HTR-8/SVneo (cell line): ENCODE data around the gene GMPPA.

Experiments
- DNase-seq: peaks from one replicate; pipeline ENCODE4 v3.0.0; 2011; ENCODE audit warnings: low spot score, mixed read lengths; ENCODE audit not compliant: insufficient read length
- FAIRE-seq: peaks from 2 replicates; lab custom pipeline; 2011; peaks lifted over from hg19 to GRCh38; lab: Jason Lieb, UNC

The GMPPA gene

DNA sequence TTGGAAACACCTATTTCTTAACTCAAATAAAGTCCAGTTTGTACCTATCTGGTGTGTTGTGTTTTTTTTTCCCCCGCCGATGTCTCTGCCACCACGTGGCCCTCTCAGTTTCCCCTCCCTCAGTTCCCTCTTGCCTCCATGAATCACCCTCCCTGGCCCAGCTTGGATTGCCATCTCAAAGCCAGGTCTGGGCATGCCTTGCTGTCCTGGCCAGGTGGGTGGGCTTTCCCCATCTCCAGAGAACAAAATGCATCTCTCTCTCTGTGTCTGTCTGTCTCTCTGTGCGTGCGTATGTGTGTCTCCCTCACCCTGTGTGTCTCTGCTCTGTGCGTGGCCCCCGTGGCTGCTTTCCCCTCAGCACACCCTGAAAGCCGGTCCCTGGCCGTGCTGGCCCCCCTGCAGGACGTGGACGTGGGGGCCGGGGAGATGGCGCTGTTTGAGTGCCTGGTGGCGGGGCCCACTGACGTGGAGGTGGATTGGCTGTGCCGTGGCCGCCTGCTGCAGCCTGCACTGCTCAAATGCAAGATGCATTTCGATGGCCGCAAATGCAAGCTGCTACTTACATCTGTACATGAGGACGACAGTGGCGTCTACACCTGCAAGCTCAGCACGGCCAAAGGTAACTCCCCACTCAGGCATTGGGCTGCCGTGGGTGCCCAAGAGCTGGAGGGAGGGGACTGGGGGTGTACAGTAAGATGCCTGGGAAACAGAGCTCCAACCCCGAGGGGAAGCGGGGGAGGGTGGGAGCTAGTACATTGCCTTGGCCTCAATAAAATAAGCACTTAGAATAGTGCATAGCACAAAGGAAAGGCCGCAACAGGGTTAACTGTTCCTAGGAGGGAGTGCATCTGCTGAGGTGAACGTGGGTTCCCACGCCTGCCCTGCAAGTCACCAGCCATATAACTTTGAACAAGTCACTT, 31.6 kb upstream of the GMPPA start:
- FAIRE-seq (no peak), DNase-seq (no peak)

DNA sequence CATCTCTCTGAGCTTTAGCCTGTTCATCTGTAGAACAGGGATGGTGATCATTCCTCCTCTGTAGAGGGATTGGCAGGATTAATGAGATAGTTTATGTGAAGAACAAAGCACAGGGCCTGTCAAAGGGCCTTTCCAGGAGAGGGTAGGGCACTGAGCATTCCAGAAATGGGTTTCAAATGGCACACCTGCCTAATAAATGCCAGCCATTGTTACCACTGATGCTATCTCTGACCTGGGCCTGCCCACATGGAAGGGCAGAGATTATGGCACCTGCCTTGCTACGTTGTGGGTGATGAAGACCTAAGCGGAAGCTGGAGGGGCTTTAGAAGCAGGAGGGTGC, 31.0 kb upstream of the GMPPA start:
- DNase-seq (no peak), FAIRE-seq (no peak)

DNA sequence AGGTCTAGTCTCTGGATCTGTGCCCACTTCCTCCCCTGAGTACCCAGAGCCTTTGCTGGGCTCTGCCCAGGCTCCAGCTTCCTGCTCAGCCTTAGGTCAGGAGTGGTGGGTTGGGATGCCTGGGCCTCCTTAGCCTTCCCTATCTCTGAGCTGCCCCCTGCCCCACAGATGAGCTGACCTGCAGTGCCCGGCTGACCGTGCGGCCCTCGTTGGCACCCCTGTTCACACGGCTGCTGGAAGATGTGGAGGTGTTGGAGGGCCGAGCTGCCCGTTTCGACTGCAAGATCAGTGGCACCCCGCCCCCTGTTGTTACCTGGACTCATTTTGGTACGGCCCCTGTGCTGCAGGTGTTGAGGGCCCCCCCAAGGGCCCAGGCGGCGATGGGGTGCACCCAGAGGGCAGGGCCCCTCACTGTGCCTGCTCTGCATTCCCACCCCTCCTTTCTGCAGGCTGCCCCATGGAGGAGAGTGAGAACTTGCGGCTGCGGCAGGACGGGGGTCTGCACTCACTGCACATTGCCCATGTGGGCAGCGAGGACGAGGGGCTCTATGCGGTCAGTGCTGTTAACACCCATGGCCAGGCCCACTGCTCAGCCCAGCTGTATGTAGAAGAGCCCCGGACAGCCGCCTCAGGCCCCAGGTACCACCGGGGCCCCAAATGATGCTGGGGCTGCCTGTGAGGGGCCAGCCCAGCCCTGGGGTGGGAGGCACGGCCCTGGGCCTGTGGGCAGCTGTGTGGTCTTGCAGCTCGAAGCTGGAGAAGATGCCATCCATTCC, 30.1 kb upstream of the GMPPA start:
- FAIRE-seq (no peak), DNase-seq (no peak)

DNA sequence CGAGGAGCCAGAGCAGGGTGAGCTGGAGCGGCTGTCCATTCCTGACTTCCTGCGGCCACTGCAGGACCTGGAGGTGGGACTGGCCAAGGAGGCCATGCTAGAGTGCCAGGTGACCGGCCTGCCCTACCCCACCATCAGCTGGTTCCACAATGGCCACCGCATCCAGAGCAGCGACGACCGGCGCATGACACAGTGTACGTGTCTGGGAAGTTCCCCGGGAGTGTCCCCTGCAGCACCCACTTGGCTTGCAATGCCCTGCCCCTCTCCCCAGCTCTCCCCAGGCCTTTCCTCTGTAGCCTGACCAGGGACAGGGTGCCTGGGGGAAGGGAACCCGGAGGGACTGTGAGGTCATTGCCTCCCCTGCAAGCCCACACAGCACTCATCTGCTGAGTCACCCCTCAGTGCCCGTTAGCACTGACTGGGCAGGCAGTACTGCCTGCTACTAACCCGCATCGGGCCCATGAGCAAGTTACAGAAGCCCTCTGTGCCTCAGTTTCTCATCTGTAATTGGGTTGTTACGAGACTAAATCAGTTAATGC, 29.4 kb upstream of the GMPPA start:
- DNase-seq (peak; percentile 82), FAIRE-seq (peak; percentile 90)

DNA sequence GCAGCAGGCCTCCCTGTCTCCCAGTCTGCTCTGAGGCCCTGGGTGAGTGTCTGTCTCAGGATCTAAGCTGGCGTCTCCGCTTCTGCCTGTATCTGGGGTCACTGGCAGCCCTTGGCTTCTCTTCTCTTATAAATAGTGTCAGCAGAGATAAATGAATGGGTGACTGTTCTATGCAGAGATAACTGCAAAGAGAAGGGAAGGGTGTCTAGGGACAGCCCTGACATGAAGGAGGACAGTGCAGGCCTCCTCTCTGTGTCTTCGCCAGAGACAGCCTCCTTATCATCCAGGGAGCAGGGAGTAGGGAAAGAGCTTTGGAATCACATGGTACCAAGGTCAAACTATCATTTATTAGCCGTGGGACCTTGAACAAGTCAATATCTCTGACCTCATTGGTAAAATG, 28.3 kb upstream of the GMPPA start:
- no peak for FAIRE-seq
- no peak for DNase-seq

DNA sequence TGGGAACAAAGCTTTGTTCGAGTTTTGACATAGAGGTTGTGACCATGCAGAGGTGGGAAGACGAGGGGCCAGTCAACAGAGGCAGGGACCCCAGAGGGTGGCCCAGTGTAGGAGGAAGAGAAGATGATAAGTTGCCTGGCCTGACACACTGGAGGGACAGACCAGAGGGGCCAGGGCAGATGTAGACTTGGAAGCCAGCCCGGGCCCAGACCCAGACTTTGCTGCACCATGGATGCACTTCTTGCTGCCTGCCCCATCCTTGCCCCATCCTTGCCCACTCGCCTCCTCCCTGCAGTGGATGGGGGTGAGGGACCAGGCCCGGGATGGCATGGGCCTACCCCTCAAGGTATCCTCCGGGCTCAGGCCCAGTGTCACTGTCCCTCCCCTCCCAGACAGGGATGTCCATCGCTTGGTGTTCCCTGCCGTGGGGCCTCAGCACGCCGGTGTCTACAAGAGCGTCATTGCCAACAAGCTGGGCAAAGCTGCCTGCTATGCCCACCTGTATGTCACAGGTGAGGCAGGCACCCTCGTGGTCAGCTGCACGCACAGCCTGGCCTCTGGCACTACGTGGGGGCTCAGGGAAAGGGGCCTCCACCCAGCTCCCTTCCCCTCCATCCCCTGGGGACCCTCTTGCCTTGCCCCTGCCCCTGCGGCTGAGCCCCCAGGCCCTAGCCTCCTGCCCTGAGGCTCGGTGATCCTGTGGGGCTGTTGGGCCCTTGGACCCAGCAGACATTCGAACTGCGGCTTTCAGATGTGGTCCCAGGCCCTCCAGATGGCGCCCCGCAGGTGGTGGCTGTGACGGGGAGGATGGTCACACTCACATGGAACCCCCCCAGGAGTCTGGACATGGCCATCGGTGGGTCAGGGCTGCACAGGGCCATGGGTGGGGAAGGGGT, 27.0 kb upstream of the GMPPA start:
- DNase-seq (no peak), FAIRE-seq (no peak)

DNA sequence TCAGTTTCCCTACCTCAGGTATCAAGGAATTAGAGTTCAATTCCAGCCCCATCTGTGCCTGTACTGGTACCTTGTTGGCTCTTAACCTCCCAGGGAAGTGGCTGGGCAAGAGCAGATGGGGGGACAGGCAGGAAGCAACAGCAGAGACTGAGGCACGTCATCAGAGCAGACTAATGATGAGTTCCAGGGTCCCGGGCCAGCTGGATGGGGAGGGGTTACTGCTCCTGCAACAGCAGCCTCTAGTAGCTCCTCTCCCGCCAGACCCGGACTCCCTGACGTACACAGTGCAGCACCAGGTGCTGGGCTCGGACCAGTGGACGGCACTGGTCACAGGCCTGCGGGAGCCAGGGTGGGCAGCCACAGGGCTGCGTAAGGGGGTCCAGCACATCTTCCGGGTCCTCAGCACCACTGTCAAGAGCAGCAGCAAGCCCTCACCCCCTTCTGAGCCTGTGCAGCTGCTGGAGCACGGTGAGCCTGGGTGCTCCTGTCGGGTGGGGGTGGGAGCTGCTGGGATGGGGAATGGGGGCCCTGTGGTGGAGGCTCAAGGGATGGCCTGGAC, 26.0 kb upstream of the GMPPA start:
- DNase-seq (no peak), FAIRE-seq (no peak)

DNA sequence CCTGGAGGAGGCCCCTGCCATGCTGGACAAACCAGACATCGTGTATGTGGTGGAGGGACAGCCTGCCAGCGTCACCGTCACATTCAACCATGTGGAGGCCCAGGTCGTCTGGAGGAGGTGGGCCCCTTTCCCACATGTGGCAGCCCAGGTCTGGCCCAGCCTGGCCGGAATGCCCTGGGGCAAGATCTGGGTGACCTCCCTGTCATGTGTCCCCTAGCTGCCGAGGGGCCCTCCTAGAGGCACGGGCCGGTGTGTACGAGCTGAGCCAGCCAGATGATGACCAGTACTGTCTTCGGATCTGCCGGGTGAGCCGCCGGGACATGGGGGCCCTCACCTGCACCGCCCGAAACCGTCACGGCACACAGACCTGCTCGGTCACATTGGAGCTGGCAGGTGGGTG, 25.2 kb upstream of the GMPPA start:
- DNase-seq, result no peak
- FAIRE-seq, result no peak

DNA sequence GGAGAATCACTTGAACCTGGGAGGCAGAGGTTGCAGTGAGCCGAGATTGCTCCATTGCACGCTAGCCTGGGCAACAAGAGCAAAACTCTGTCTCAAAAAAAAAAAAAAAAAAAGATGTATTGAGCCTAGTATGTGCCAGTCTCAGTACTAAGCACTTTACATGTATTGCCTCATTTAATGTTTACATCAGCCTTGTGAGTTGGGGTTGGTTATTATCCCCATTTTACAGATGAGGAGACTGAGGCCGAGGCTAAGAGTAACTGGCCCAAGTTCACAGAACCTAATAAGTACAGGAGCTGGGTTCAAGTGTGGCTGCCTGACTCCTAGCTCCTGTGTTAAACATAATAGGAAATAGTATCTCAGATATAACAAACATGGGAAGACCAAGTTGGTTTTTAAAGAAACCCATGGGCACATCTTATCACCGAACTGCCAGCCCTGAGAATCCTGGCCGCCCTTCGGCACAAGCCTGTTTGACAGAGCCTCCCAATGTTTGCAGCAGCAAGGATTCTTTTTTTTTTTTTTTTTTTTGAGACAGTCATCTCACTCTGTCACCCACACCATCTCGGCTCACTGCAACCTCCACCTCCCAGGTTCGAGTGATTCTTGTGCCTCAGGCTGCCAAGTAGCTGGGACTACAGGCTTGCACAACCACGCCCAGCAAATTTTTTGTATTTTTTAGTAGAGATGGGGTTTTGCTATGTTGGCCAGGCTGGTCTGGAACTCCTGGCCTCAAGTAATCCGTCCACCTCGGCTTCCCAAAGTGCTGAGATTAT, 24.2 kb upstream of the GMPPA start:
- FAIRE-seq (no peak), DNase-seq (no peak)

DNA sequence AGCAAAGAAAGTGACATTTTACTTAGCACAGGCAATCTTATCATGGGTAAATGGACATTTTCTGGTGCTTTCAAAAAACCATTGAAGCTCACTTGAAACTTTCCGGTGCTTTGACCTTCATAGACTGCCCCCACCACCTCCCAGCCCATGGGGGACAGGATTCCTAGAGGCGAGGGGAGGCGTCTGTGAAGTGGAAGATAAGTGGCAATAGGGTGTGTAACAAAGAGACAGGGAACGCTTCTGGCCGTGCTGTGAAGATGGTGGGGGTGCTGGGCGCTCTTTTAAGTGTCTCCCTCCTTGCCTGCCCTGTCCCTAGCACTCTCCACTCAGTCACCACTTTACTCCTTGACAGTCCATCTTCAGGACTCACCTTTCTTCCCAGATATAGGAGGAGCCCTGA, 23.4 kb upstream of the GMPPA start:
- no peak for DNase-seq
- FAIRE-seq, result no peak

DNA sequence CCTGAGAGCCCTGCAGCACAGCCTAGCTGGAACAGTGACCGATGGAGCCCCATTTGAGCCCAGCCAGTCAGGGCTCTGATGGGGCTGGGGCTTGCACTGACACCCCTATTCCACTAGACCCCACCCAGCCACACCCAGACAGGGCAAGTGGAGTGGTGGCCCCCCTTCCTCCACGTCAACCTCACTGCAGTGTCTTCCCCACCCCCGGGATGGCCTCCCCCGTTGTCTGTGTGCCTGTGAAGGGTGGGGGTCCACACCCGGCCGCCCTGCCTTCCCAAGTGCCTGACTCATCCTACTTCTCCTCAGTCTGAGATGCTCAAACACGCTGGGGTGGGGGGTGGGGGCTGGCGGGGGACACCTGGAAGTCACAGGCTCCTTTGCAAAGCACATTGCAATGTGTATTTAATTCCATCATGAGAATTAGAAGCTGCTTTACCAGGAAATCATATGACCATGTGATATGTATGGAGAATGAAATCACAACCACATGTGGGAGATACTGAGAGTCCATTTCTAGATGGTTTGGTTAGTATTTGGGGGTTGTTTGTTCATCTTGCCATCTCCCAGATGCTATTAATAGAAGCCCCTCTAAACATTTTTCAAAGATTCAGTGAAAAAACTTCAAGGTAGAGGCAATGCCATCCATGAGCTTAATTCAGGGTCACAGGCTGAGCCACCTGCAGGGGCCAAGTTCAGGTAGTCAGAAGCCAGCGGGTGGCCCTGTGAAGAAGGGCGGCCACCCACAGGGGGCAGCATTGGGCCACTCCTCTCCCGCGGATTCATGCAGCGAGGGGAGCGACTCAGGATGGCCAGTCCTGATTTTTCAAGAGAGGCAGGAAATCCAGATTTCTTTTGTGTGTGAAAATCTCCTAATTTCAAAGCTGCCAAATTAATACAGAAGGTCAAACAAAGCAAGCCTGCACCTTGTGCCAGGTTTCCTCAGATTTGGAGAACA, 22.7 kb upstream of the GMPPA start:
- DNase-seq (peak; percentile 62), FAIRE-seq (no peak)

DNA sequence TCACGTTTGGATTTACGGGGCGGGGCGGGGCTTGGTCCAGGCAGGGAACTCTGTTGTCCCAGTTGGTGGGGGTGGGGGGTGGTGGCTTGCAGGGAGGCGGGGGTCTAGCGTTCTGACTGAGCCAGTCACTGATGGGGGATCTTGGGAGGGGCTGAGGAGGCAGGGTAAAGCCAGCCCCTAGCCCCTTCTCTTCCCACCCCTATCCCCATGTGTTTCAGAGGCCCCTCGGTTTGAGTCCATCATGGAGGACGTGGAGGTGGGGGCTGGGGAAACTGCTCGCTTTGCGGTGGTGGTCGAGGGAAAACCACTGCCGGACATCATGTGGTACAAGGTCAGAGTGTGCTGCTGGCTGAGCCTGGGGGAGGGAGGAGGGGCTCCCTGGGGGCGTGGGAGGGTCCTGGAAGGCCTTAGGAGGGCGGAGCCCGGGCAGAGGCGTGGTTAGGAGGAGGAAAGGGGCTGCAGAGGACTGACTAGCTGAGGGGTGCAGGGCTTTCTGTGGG, 22.0 kb upstream of the GMPPA start:
- no peak for FAIRE-seq
- no peak for DNase-seq

DNA sequence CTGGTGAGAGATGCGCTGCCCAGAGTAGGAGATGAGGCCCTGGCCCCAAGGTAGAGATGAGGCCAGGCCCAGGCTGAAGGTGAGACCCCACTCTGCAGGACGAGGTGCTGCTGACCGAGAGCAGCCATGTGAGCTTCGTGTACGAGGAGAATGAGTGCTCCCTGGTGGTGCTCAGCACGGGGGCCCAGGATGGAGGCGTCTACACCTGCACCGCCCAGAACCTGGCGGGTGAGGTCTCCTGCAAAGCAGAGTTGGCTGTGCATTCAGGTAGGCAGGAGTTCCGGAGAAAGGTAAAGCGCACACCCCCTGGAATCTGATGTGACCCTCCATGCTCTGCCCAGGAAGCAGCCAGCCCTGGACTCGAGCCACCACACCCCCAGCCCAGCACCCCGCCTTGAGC, 21.5 kb upstream of the GMPPA start:
- FAIRE-seq, result no peak
- DNase-seq, result no peak

DNA sequence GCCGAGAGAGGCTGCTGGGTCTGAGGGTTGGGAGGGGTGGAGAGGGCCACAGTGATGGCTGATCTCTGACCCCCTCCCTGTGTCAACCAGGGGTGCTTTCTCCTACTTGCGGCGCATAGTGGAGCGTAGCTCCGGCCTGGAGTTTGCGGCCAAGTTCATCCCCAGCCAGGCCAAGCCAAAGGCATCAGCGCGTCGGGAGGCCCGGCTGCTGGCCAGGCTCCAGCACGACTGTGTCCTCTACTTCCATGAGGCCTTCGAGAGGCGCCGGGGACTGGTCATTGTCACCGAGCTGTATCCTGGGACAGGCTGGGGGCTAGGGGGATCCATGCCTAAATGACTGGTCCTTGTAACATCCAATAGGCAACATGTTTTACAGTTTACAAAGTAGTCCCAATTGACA, 20.9 kb upstream of the GMPPA start:
- DNase-seq (no peak), FAIRE-seq (no peak)

DNA sequence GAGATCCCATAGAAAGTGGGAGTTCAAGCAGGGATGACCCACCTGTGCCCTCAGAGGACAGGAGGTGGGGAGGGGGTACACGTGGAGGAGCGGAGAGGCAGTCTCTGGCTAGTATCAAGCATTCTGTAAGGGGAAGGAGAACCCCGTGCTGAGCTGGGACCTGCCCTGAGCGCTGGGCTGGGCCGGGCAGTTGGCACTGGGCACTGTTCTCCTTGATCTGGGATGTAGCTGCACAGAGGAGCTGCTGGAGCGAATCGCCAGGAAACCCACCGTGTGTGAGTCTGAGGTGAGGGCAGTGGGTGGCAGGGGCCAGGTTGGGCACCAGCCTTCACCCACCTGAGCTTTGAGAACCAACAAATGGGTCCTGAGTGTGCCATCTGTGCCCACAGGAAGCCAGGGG, 19.8 kb upstream of the GMPPA start:
- FAIRE-seq (no peak), DNase-seq (no peak)

DNA sequence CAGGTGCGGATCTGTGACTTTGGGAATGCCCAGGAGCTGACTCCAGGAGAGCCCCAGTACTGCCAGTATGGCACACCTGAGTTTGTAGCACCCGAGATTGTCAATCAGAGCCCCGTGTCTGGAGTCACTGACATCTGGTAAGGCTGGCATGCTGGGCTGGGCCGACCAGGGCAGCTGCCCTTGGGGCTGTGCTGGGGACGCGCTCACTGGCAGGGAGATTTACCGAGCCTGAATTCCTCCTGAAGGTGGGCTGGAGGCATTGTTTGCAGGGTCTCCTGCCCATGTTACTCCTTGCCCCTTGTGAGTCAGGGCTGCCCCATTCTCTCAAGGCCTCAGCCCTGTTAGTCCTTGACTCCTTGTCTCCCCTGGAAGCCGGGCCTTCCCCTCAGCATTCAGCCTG, 18.7 kb upstream of the GMPPA start:
- no peak for DNase-seq
- FAIRE-seq, result no peak

DNA sequence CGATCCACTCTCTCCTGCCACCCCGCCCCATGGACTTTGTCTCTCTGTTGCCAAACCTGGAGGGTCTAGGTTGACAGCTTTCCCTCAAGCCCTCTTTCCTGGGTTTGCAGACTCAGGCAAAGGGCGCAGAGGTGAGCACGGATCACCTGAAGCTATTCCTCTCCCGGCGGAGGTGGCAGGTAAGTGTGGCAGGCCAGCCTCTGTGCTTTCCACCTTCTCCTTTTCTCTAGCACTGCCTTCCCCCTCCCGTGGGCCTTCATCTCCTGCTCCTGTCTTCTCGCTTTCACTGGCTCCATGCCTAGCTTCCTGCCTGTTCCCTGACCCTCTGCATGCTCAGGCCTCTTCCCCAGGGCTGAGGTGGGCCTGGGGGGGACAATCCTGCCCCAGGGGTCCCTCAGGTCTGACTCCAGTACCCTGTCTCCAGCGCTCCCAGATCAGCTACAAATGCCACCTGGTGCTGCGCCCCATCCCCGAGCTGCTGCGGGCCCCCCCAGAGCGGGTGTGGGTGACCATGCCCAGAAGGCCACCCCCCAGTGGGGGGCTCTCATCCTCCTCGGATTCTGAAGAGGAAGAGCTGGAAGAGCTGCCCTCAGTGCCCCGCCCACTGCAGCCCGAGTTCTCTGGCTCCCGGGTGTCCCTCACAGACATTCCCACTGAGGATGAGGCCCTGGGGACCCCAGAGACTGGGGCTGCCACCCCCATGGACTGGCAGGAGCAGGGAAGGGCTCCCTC, 15.9 kb upstream of the GMPPA start:
- DNase-seq (no peak), FAIRE-seq (no peak)
